Keratinocyte (primary cell): Measurements from ENCODE around the gene FAM120A. TPM values are rescaled to one million over a fixed set of nuclear protein-coding genes. Genes with fewer than 3 reads are reported as not detected.

ENCODE experiments used
- DNase-seq: peaks from one replicate; pipeline ENCODE4 v3.0.0-alpha.2; 2011; ENCODE audit warnings: low read depth, missing footprints, low spot score
- FAIRE-seq: peaks from 2 replicates; lab custom pipeline; 2011; peaks lifted over from hg19 to GRCh38; lab: Jason Lieb, UNC
- H2AFZ ChIP-seq: 2 replicates; pipeline ENCODE4 v1.6.0; 2012; ENCODE audit warnings: low read length, control low read depth, inconsistent platforms; ENCODE audit not compliant: control insufficient read depth
- H3K27ac ChIP-seq: 2 replicates; pipeline ENCODE4 v1.5.1; 2011; ENCODE audit warnings: low read length; ENCODE audit not compliant: control insufficient read depth, insufficient read depth
- H3K27me3 ChIP-seq: 3 replicates; pipeline ENCODE4 v1.6.0; 2011; ENCODE audit warnings: low read length; ENCODE audit not compliant: control insufficient read depth, insufficient read depth; ENCODE audit errors: extremely low read depth
- H3K36me3 ChIP-seq, 2 experiments: 2 replicates in 1 of 2; 3 replicates in 1 of 2; pipeline ENCODE4 v1.5.1; 2011; ENCODE audit warnings: low read length in 2 of 2, mild to moderate bottlenecking in 1 of 2; ENCODE audit not compliant: control insufficient read depth in 2 of 2, insufficient read depth in 2 of 2; ENCODE audit errors: extremely low read depth in 1 of 2
- H3K4me1 ChIP-seq: 3 replicates; pipeline ENCODE4 v1.5.1; 2011; ENCODE audit warnings: low read length; ENCODE audit not compliant: control insufficient read depth, insufficient read depth; ENCODE audit errors: extremely low read depth
- H3K4me2 ChIP-seq: 3 replicates; pipeline ENCODE4 v1.6.0; 2011; ENCODE audit warnings: low read depth, low read length; ENCODE audit not compliant: control insufficient read depth, insufficient read depth; ENCODE audit errors: extremely low read depth
- H3K4me3 ChIP-seq, 3 experiments: fragments of 200-600 bp in 1 of 3; sonication (generic) in 1 of 3; 2 replicates in 2 of 3; 3 replicates in 1 of 3; pipeline ENCODE4 v1.5.1; 2011 to 2016; ENCODE audit warnings: low read length in 3 of 3, mild to moderate bottlenecking in 3 of 3, control low read depth in 2 of 3, inconsistent platforms in 1 of 3, low read depth in 1 of 3, mixed read lengths in 1 of 3, mixed run types in 1 of 3, moderate library complexity in 1 of 3; ENCODE audit not compliant: control insufficient read depth in 2 of 3, insufficient read depth in 2 of 3; ENCODE audit errors: extremely low read depth in 1 of 3
- H3K79me2 ChIP-seq: 2 replicates; pipeline ENCODE4 v1.6.0; 2012; ENCODE audit warnings: low read length; ENCODE audit not compliant: control insufficient read depth, insufficient read depth
- H3K9ac ChIP-seq: 3 replicates; pipeline ENCODE4 v1.6.0; 2011; ENCODE audit warnings: low read length; ENCODE audit not compliant: control insufficient read depth, insufficient read depth; ENCODE audit errors: extremely low read depth
- H3K9me1 ChIP-seq: 3 replicates; pipeline ENCODE4 v1.6.0; 2011; ENCODE audit warnings: low read length; ENCODE audit not compliant: control insufficient read depth, insufficient read depth; ENCODE audit errors: extremely low read depth
- H3K9me3 ChIP-seq: 2 replicates; pipeline ENCODE4 v1.5.1; 2012; ENCODE audit warnings: low read depth, low read length; ENCODE audit not compliant: control insufficient read depth
- H4K20me1 ChIP-seq: 3 replicates; pipeline ENCODE4 v1.6.0; 2011; ENCODE audit warnings: low read length; ENCODE audit not compliant: control insufficient read depth, insufficient read depth; ENCODE audit errors: extremely low read depth
- CTCF ChIP-seq, 3 experiments: IDR thresholded peaks in 1 of 3; conservative IDR thresholded peaks in 1 of 3; optimal IDR thresholded peaks in 1 of 3; 2 replicates in 2 of 3; 3 replicates in 1 of 3; pipeline versions ENCODE3 to v1.5.1; 2011; ENCODE audit warnings: low read length in 3 of 3, mild to moderate bottlenecking in 3 of 3, moderate library complexity in 2 of 3, control low read depth in 1 of 3, inconsistent platforms in 1 of 3; ENCODE audit not compliant: insufficient read depth in 2 of 3; ENCODE audit errors: extremely low read depth in 1 of 3
- EZH2 ChIP-seq: IDR thresholded peaks from one replicate; pipeline ENCODE4 v1.6.1; 2012; ENCODE audit warnings: inconsistent platforms, mild to moderate bottlenecking, low read length, moderate library complexity
- dilution Hi-C: fragments of 300-500 bp; cut with MboI; formaldehyde crosslinking; loops from one replicate; pipeline ENCODE4 v1.7.0; 2020; ENCODE audit warnings: low sequenced_read_pairs; ENCODE audit not compliant: extremely low pct_ligation_motif_present
- polyA plus RNA-seq, 5 experiments: library from polyadenylated mRNA; depleted of rRNA in 3 of 5; stranded (reverse) in 3 of 5; stranded (forward) in 1 of 5; unstranded in 1 of 5; fragments of >200 nt; gene quantifications; 1 replicate in 1 of 5; 2 replicates in 3 of 5; 3 replicates in 1 of 5; pipeline versions ENCODE4 v1.2.1 to v1.2.3, GENCODE V29; 2011 to 2012; ENCODE audit warnings: missing spikeins in 2 of 5, low read depth in 1 of 5, low replicate concordance in 1 of 5

Gene FAM120A
- polyA plus RNA-seq, 1 donor (not counting 4 experiments of a cell fraction or from before 2014, with no cell fraction given): 79.2 TPM

- Histone ChIP-seq H3K4me3 (no peak overlapping the region), H3K36me3 (peaks cover 2 to 4% of the 10 kb centered on the region in 2 experiments), H3K9me3 (no peaks in the 10 kb centered on the region), H3K4me2 (no peak overlapping the region), H3K27ac (no peak overlapping the region), H3K9ac (no peak overlapping the region), H3K79me2 (peaks cover 97% of the 10 kb centered on the region), H2AFZ (no peak overlapping the region), H4K20me1 (peaks cover 15% of the 10 kb centered on the region), H3K27me3 (no peaks in the 10 kb centered on the region), H3K4me1 (peaks cover 34% of the 10 kb centered on the region), H3K9me1 (no peaks in the 10 kb centered on the region)
- DNase-seq (no peak), FAIRE-seq (no peak)
- TF ChIP-seq EZH2: no peak
- dilution Hi-C loops: no loop called here
Observed at GRCh38 chr9:93457006-93457405, 5.5 kb downstream of the FAM120A start.

GRCh38 chr9:93458712-93459111, 7.2 kb downstream of the FAM120A start:
- Histone ChIP-seq H4K20me1 (peaks cover 15% of the 10 kb centered on the region), H3K9me1 (peaks cover 2% of the 10 kb centered on the region), H3K4me2 (no peak overlapping the region), H3K9ac (no peak overlapping the region), H3K79me2 (peaks cover 99% of the 10 kb centered on the region), H2AFZ (no peak overlapping the region), H3K4me3 (no peak overlapping the region), H3K9me3 (no peaks in the 10 kb centered on the region), H3K4me1 (peaks cover 41% of the 10 kb centered on the region), H3K36me3 (peaks cover 2 to 4% of the 10 kb centered on the region in 2 experiments), H3K27ac (no peak overlapping the region), H3K27me3 (no peaks in the 10 kb centered on the region)
- dilution Hi-C loops: no loop called here
- no peak for DNase-seq
- TF ChIP-seq EZH2: no peak
- TF ChIP-seq CTCF (optimal IDR thresholded peaks at IDR 0.05 in 1 of 3, IDR thresholded peaks at IDR 0.05 in 1 of 3, conservative IDR thresholded peaks at IDR 0.05 in 1 of 3; ENCODE audit: extremely low read depth in 1 of 3, insufficient read depth in 2 of 3, low read length in 3 of 3): no peak
- FAIRE-seq: no peak

GRCh38 chr9:93459432-93459847, 8.0 kb downstream of the FAM120A start:
- dilution Hi-C loops: no loop called here
- Histone ChIP-seq H3K27ac (no peak overlapping the region), H3K36me3 (peaks cover 2 to 4% of the 10 kb centered on the region in 2 experiments), H3K79me2 (peaks cover 99% of the 10 kb centered on the region), H3K9me3 (no peaks in the 10 kb centered on the region), H4K20me1 (peaks cover 14% of the 10 kb centered on the region), H3K27me3 (no peaks in the 10 kb centered on the region), H3K4me3 (no peak overlapping the region), H3K9ac (no peak overlapping the region), H3K9me1 (peaks cover 2% of the 10 kb centered on the region), H2AFZ (no peak overlapping the region), H3K4me1 (peaks cover 37% of the 10 kb centered on the region), H3K4me2 (no peak overlapping the region)
- FAIRE-seq: no peak
- TF ChIP-seq EZH2: no peak
- no peak for TF ChIP-seq CTCF (optimal IDR thresholded peaks at IDR 0.05 in 1 of 3, IDR thresholded peaks at IDR 0.05 in 1 of 3, conservative IDR thresholded peaks at IDR 0.05 in 1 of 3; ENCODE audit: extremely low read depth in 1 of 3, insufficient read depth in 2 of 3, low read length in 3 of 3)
- DNase-seq: no peak
